ENCODE results near the gene CD93. TPM values are rescaled to one million over a fixed set of nuclear protein-coding genes. Genes with fewer than 3 reads are reported as not detected.

The CD93 gene
- total and polyA plus RNA-seq, 2 of the 8 experiments (the other 6 are each of a cell fraction or from before 2014, with no cell fraction given) = under 0.01 to 0.07 TPM

GRCh38 chr20:23116311-23117089 lies 30.4 kb upstream of the CD93 start (continued):
- TF ChIP-seq CTCF (IDR thresholded peaks at IDR 0.05; ENCODE audit: control extremely low read depth in 1 of 3, insufficient read depth in 1 of 3, low read depth in 1 of 3, low read length in 3 of 3) = no peak
- no peak for TF ChIP-seq SP1 (IDR thresholded peaks at IDR 0.05; ENCODE audit: low read depth, low read length)
- no peak for TF ChIP-seq ASH2L (IDR thresholded peaks at IDR 0.05; ENCODE audit: low read length)
- no peak for TF ChIP-seq BRCA1 (IDR thresholded peaks at IDR 0.05; ENCODE audit: low read depth, low read length)
- no peak for TF ChIP-seq CHD2 (IDR thresholded peaks at IDR 0.05; ENCODE audit: low read length)
- TF ChIP-seq TAF1 (IDR thresholded peaks at IDR 0.05; ENCODE audit: low read depth, low read length) = no peak

Measured in H1 (cell line).